GM21723 (cell line): ENCODE data around the gene CENPU.

ENCODE experiments used
- ATAC-seq: cut with Tn5 transposase; IDR thresholded peaks from one replicate; pipeline ENCODE4 v1.9.1; 2021; ENCODE audit warnings: mild to moderate bottlenecking, moderate library complexity; ENCODE audit not compliant: unreplicated experiment

Gene CENPU

DNA sequence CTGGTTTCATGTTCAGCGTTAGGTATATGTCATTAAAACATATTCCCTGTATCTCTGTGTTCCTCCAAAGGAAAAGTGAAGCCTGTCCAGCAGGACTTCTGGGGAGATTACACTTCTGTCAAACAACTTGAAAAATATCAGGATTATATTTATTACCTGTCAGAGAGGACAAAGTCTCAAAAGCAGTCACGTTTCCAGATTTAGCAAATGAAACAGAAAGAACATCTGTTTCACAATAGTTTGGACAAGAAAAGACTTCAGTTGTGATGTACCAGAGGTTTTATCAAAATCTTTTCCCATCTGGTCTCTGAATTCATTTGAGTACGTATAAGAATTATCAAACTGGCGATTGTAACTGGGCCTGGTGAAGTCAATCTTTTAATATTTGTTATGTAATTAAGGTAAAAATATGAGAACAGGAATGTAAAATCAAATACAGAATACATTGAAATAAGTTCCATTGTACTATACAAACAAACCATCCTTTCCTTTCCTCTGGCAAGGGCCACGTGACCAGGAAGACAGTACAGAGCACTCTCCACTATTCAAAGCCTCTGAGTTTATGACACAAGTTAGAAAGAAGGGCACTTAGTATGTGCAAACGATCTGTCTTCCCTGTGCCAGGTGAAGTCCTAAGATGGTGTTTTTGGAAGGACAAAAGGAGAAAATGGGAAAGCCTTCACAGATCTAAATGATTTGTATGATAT is 87.8 kb downstream of the CENPU start:
- no peak for ATAC-seq

DNA sequence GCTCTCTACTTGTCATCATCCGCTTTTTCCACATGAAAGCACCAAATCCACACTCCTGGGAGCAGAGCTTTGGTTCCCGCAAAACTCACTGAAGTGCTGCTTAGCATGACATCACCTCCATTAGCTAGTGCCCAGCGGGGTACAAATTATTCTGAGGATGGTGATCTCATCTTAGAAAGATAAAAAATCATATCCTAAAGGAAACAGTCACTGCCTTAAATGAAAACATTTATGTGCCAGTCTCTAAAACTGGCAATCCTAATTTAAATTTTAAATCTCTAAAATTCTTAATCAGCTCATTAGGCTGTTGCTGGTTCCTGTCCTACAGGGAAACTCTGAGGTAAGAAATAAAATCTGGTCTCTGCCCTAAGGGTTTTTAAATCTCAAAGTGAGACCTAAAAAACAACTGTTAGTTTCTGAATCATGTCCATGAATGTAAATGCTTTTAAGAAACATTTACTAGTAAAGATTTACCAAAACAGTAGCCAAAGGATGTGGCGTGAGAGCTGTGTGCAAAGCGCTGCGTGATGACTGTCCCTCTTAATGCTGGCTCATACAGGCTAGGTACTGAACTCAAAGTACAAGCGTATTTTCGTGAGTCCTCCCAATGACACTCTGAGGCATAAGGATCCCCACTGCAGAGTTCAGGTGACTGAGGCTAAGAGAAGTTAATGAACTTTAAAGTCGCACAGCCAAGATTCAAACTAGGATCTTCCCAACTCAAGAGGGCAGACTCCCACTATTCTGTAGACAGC is 89.2 kb downstream of the CENPU start:
- no peak for ATAC-seq
